GM12878 (cell line): ENCODE results near the gene C1QL1. TPM values are rescaled to one million over a fixed set of nuclear protein-coding genes. Genes with fewer than 3 reads are reported as not detected.

Experiments
- ATAC-seq: fragments of 200-7000 bp; cut with Tn5 transposase; 3 replicates; pipeline ENCODE4 v1.9.1; 2020; ENCODE audit warnings: mild to moderate bottlenecking, moderate library complexity
- BruUV-seq: library from RNA; stranded (reverse); fragments of 400-500 nt; replicated peaks from 2 replicates; lab custom pipeline; 2021; lab: Mats Ljungman, UMichigan
- CTCF ChIA-PET: fragments of 300-600 bp; sonication (Branson Sonifier 250); formaldehyde crosslinking; extraction: SDS; loops from one replicate; lab custom pipeline; 2021; ENCODE audit warnings: inconsistent platforms; lab: Yijun Ruan, JAX
- POLR2A ChIA-PET: fragments of 350-600 bp; formaldehyde crosslinking; extraction: SDS; loops from one replicate; lab custom pipeline; 2021; ENCODE audit warnings: inconsistent platforms; lab: Charles Lee
- RAD21 ChIA-PET: fragments of 300-600 bp; sonication (Branson Sonifier 250); formaldehyde crosslinking; loops from one replicate; lab custom pipeline; 2023; ENCODE audit warnings: antibody characterized with exemption; ENCODE audit not compliant: unreplicated experiment; lab: Charles Lee
- SMC1A ChIA-PET: fragments of 300-600 bp; sonication (Branson Sonifier 250); formaldehyde crosslinking; loops from one replicate; lab custom pipeline; 2023; ENCODE audit not compliant: unreplicated experiment, uncharacterized antibody; lab: Charles Lee
- DNase-seq: peaks from one replicate; pipeline ENCODE4 v3.0.0-alpha.2; 2011; ENCODE audit warnings: low read depth, low spot score
- FAIRE-seq: peaks from 3 replicates; lab custom pipeline; 2011; peaks lifted over from hg19 to GRCh38; lab: Jason Lieb, UNC
- H2AFZ ChIP-seq: 2 replicates; pipeline ENCODE4 v1.6.0; 2011; ENCODE audit warnings: low read depth, low read length, control low read depth; ENCODE audit not compliant: control insufficient read depth
- H3K27ac ChIP-seq: 2 replicates; pipeline ENCODE4 v1.5.1; 2011; ENCODE audit warnings: control low read depth; ENCODE audit not compliant: control insufficient read depth, insufficient read depth
- H3K27me3 ChIP-seq, 2 experiments: replicated peaks in 1 of 2; 2 replicates each; pipeline versions ENCODE4 v1.6.0 to v1.6.1; 2011; ENCODE audit warnings: low read length in 1 of 2; ENCODE audit not compliant: control insufficient read depth in 2 of 2, insufficient read depth in 2 of 2
- H3K36me3 ChIP-seq, 2 experiments: 2 replicates each; pipeline ENCODE4 v1.5.1; 2011; ENCODE audit warnings: low read length in 1 of 2; ENCODE audit not compliant: control insufficient read depth in 2 of 2, insufficient read depth in 2 of 2
- H3K4me1 ChIP-seq: 2 replicates; pipeline ENCODE4 v1.6.1; 2011; ENCODE audit warnings: mild to moderate bottlenecking, low read length, moderate library complexity, mixed read lengths; ENCODE audit not compliant: control insufficient read depth, insufficient read depth
- H3K4me2 ChIP-seq: 2 replicates; pipeline ENCODE4 v1.6.0; 2011; ENCODE audit warnings: control low read depth; ENCODE audit not compliant: control insufficient read depth, insufficient read depth
- H3K4me3 ChIP-seq: fragments of 200-600 bp; sonication (generic); 2 replicates; pipeline ENCODE4 v1.5.1; 2016
- H3K79me2 ChIP-seq: 2 replicates; pipeline ENCODE4 v1.6.0; 2011; ENCODE audit warnings: low read length; ENCODE audit not compliant: control insufficient read depth, insufficient read depth
- H3K9ac ChIP-seq: 2 replicates; pipeline ENCODE4 v1.8.0; 2011; ENCODE audit warnings: low read length, control low read depth, mixed read lengths; ENCODE audit not compliant: control insufficient read depth, insufficient read depth
- H3K9me3 ChIP-seq: replicated peaks from 3 replicates; pipeline ENCODE4 v1.5.1; 2011; ENCODE audit warnings: mild to moderate bottlenecking, low read length; ENCODE audit not compliant: control insufficient read depth, insufficient read depth
- H4K20me1 ChIP-seq: 2 replicates; pipeline ENCODE4 v1.6.0; 2011; ENCODE audit not compliant: control insufficient read depth, insufficient read depth
- BCL11A ChIP-seq: IDR thresholded peaks from 2 replicates; pipeline ENCODE4 v1.6.1; 2011; ENCODE audit warnings: low read depth, low read length
- E4F1 ChIP-seq: fragments of 450-650 bp; IDR thresholded peaks from 2 replicates; pipeline ENCODE4 v1.6.1; 2018; ENCODE audit warnings: borderline replicate concordance, mild to moderate bottlenecking; ENCODE audit not compliant: partially characterized antibody
- EGR1 ChIP-seq, 2 experiments: IDR thresholded peaks; 1 replicate in 1 of 2; 2 replicates in 1 of 2; pipeline ENCODE4 v1.6.1; 2011 to 2012; ENCODE audit warnings: low read depth in 2 of 2, low read length in 2 of 2, borderline replicate concordance in 1 of 2, mild to moderate bottlenecking in 1 of 2, moderate library complexity in 1 of 2
- EZH2 ChIP-seq: IDR thresholded peaks from 2 replicates; pipeline ENCODE4 v1.6.1; 2012; ENCODE audit warnings: low read depth, mild to moderate bottlenecking, control low read depth, inconsistent platforms, low read length, borderline replicate concordance; ENCODE audit not compliant: control insufficient read depth
- IKZF1 ChIP-seq: fragments of 450-650 bp; conservative IDR thresholded peaks from 2 replicates; pipeline ENCODE4 v1.6.1; 2017; ENCODE audit warnings: antibody characterized with exemption, mild to moderate bottlenecking
- MYB ChIP-seq: fragments of 150-350 bp; IDR thresholded peaks from 2 replicates; pipeline ENCODE4 v1.6.1; 2014; ENCODE audit warnings: mild to moderate bottlenecking, low read depth, low read length, borderline replicate concordance
- NR2C2 ChIP-seq: IDR thresholded peaks from 2 replicates; pipeline ENCODE4 v1.6.1; 2011; ENCODE audit warnings: borderline replicate concordance, low read depth; ENCODE audit not compliant: control insufficient read depth, insufficient read length
- NR2F1 ChIP-seq: fragments of 450-650 bp; conservative IDR thresholded peaks from 2 replicates; pipeline ENCODE4 v1.6.1; 2017; ENCODE audit warnings: mild to moderate bottlenecking
- SIX5 ChIP-seq: IDR thresholded peaks from 2 replicates; pipeline ENCODE4 v1.6.1; 2011; ENCODE audit warnings: mild to moderate bottlenecking, low read depth, low read length, moderate library complexity; ENCODE audit not compliant: severe bottlenecking
- TCF7 ChIP-seq: IDR thresholded peaks from 2 replicates; pipeline ENCODE4 v1.6.1; 2014; ENCODE audit warnings: antibody characterized with exemption, borderline replicate concordance
- ZNF592 ChIP-seq: fragments of 450-650 bp; IDR thresholded peaks from 2 replicates; pipeline ENCODE4 v1.6.1; 2017; ENCODE audit warnings: mild to moderate bottlenecking, moderate library complexity
- WGBS: methylation state at CpG from one replicate; pipeline ENCODE4 v1.1.6; 2016; ENCODE audit warnings: low lambda C conversion rate; ENCODE audit not compliant: insufficient replicate concordance, insufficient coverage; ENCODE audit errors: missing lambda C conversion rate; 5-methylcytosine and 5-hydroxymethylcytosine counted together
- in situ Hi-C: fragments of 300-500 bp; cut with MboI; formaldehyde crosslinking; loops from 9 replicates; pipeline ENCODE4 v1.14.3; 2018; ENCODE audit warnings: mixed read lengths
- intact Hi-C: fragments of 100-400 bp; cut with micrococcal nuclease; formaldehyde crosslinking; loops from one replicate; pipeline ENCODE4 v1.14.2; 2022; ENCODE audit not compliant: unreplicated experiment
- polyA plus RNA-seq, 11 experiments: library from polyadenylated mRNA; depleted of rRNA in 4 of 11; unstranded in 6 of 11; stranded (reverse) in 5 of 11; fragments of >200 nt; fragmentation: Nextera tagmentation in 4 of 11; fragmentation: Illumina TruSeq in 1 of 11; extraction: Ambion mirVana in 4 of 11; extraction: Trizol in 1 of 11; gene quantifications; 1 replicate in 1 of 11; 2 replicates in 10 of 11; pipeline versions ENCODE4 v1.2.1 to v1.2.3, GENCODE V29; 2011 to 2016; ENCODE audit warnings: inconsistent platforms in 2 of 11, missing spikeins in 2 of 11, low read depth in 1 of 11
- total RNA-seq, 4 experiments: library from RNA; depleted of rRNA in 3 of 4; stranded (reverse); fragments of >200 nt in 3 of 4; fragmentation: Illumina TruSeq in 1 of 4; extraction: Trizol in 1 of 4; gene quantifications; 2 replicates each; pipeline versions ENCODE4 v1.2.1 to v1.2.3, GENCODE V29; 2013 to 2021

C1QL1 gene
- total and polyA plus RNA-seq, 10 of the 15 experiments (the other 5 are each of a cell fraction or from before 2014, with no cell fraction given): not detected

DNA sequence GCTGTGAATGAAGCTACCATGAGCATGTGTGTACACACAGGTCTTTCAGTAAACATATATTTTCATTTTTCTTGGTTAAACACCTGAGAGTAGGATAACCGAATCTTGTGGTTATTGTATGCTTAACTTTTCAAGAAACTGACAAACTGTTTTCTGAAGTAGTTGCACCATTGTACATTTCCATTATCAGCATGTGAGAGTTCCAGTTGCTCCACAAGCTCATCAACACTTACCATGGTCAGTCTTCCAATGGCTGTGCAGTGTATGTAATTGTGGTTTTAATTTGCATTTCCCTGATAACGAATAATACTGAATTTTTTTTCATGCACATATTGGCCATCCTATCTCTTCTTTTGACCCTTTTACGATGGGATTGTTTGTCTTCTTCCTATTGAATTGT lies 31.3 kb upstream of the C1QL1 start:
- no TSS peak for BruUV-seq

DNA sequence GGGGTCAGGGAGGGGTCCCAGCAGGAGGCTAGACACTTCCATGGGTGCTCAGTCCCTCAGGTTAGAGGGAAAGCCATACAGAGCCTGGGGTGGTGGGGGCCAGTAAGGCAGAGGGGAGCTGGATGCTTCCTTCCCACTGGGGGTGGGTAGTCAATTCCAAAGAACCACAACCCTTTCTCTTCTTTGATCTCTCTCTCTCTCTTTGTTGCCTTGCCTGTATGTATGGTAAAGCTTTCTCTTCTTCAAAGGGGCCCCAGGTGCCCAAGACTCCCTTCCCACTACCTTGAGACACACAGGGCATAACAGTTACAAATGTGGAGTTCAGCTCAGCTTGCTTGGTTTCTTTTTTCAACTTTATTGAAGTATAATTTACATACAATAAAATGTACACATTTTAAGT lies 30.5 kb upstream of the C1QL1 start:
- Histone ChIP-seq H3K79me2 (no peaks in the 10 kb centered on the region), H3K4me3 (no peak overlapping the region), H3K9me3 (peaks cover 2% of the 10 kb centered on the region; the same call in 1 of the 3 replicates), H3K4me2 (no peak overlapping the region), H2AFZ (no peak overlapping the region), H4K20me1 (no peaks in the 10 kb centered on the region), H3K4me1 (no peaks in the 10 kb centered on the region), H3K9ac (no peak overlapping the region), H3K27me3 (no peaks in the 10 kb centered on the region; a peak in 2 of 4 replicates), H3K36me3 (no peaks in the 10 kb centered on the region), H3K27ac (no peak overlapping the region)
- in situ Hi-C loops: no loop called here
- CTCF ChIA-PET: interaction anchor here (1.5 kb wide), 1 partner anchor 24 kb away, joined by 3 read pairs; no protein-coding TSS in a partner anchor
- intact Hi-C loops: no loop called here
- no TSS peak for BruUV-seq
- ATAC-seq (no peak), FAIRE-seq (no peak), DNase-seq (no peak)
- RAD21 ChIA-PET: no interaction called here
- POLR2A ChIA-PET: interaction anchor here (0.6 kb wide), 1 partner anchor 52 kb away, joined by 7 read pairs; no protein-coding TSS in a partner anchor
- SMC1A ChIA-PET: no interaction called here
- no peak for TF ChIP-seq NR2F1
- no peak for TF ChIP-seq TCF7
- TF ChIP-seq E4F1: no peak
- no peak for TF ChIP-seq MYB
- TF ChIP-seq EZH2: no peak
- TF ChIP-seq IKZF1: no peak
- no peak for TF ChIP-seq NR2C2
- no peak for TF ChIP-seq SIX5
- no peak for TF ChIP-seq BCL11A
- TF ChIP-seq ZNF592: no peak
- TF ChIP-seq EGR1 (IDR thresholded peaks at IDR 0.05; ENCODE audit: borderline replicate concordance in 1 of 2, low read depth in 2 of 2, low read length in 2 of 2): no peak

More for the DNA sequence above, 31.3 kb upstream of the C1QL1 start:
- ChIA-PET POLR2A (no interaction called here), RAD21 (no interaction called here), CTCF (no interaction called here), SMC1A (no interaction called here)
- WGBS: 49% methylated on average over 3 of the region's 3 CpGs
- H3K4me2 ChIP-seq: no peak overlapping the region
- no peak overlapping the region for H3K9ac ChIP-seq
- no peaks in the 10 kb centered on the region; a peak in 2 of 4 replicates for H3K27me3 ChIP-seq
- no peak overlapping the region for H2AFZ ChIP-seq
- H3K27ac ChIP-seq: no peak overlapping the region
- peaks cover 2% of the 10 kb centered on the region; the same call in 1 of the 3 replicates for H3K9me3 ChIP-seq
- TF ChIP-seq EZH2: no peak
- H3K36me3 ChIP-seq: no peaks in the 10 kb centered on the region
- H3K4me3 ChIP-seq: no peak overlapping the region
- in situ Hi-C loops (no loop called here), intact Hi-C loops (no loop called here)
- no peaks in the 10 kb centered on the region for H4K20me1 ChIP-seq
- ATAC-seq (no peak), FAIRE-seq (no peak), DNase-seq (no peak)
- H3K4me1 ChIP-seq: no peaks in the 10 kb centered on the region
- no peaks in the 10 kb centered on the region for H3K79me2 ChIP-seq
